GM18517 (cell line): ENCODE measurements around the gene TNPO3.
"Not testable (repeated sequence)": the region's sequence is repeated elsewhere in the genome, so short reads cannot be mapped to it uniquely, and the experiment has no call there.

Experiments
- ATAC-seq: cut with Tn5 transposase; IDR thresholded peaks from one replicate; pipeline ENCODE4 v1.9.1; 2021; ENCODE audit warnings: mild to moderate bottlenecking, moderate library complexity; ENCODE audit not compliant: unreplicated experiment

The TNPO3 gene

GRCh38 chr7:129072479-129073011, 17.6 kb upstream of the TNPO3 start:
- ATAC-seq: no peak

DNA sequence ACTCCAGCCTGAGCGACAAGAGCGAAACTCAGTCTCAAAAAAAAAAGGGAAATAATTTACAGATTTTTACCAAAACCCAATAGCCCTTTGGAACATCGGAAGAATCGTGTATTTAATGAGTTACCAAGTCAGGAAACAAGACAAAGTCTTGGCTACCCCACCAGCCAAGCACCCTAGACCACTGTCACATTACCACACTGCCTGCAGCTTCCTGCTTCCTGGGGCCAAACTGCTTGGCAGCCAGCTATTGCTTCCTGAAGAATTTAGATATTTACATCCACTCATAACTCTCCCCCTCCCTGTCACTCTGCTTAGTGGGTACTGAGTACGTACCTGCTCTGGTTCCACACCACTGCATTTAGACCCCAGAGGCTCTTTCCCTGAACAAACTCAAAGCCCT, 14.1 kb upstream of the TNPO3 start:
- ATAC-seq: no peak

- ATAC-seq: no peak
Measured at GRCh38 chr7:129067943-129068548, 13.1 kb upstream of the TNPO3 start.

- not testable (repeated sequence) for ATAC-seq
Measured at GRCh38 chr7:129067132-129067561, 12.2 kb upstream of the TNPO3 start.

DNA sequence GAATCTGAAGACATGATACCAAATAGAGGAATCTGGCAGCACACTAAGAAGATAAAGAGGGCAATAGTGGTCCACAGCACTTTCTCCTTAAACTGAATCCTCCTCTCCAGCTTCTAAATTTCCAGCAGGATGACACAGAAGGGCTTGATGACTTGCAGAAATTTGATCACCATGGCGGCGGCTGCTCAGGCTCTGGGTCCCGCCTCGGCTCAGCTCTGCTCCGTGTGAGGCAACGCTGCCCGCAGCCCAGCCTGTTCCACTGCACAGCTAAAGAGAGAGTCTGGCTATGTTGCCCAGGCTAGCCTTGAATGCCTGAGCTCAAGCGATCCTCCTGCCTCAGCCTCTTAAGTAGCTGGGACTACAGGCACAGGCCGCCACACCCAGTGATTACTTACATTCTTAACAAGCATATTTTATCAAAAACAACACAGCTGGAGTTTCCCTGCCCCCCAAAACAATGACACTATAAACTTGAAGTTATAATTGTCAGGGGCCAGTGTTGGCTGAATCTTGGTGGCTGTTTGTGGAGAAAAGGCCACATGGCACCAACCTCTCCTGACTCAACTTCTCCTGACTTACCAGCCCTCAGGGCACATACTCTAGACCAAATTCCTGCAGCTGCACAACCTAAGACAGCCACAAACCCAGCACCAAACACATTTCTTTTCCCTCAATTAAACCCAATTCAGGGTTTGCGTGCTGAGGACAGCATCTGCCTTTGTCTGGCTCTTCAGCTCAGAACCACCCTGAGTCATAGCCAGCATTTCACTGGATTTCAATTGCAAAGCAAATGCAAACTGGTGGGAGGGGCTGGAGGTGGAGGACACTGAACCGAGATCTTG, 11.6 kb upstream of the TNPO3 start:
- no peak for ATAC-seq

- ATAC-seq: no peak
Measured at GRCh38 chr7:129055861-129056464, 1.1 kb upstream of the TNPO3 start.

DNA sequence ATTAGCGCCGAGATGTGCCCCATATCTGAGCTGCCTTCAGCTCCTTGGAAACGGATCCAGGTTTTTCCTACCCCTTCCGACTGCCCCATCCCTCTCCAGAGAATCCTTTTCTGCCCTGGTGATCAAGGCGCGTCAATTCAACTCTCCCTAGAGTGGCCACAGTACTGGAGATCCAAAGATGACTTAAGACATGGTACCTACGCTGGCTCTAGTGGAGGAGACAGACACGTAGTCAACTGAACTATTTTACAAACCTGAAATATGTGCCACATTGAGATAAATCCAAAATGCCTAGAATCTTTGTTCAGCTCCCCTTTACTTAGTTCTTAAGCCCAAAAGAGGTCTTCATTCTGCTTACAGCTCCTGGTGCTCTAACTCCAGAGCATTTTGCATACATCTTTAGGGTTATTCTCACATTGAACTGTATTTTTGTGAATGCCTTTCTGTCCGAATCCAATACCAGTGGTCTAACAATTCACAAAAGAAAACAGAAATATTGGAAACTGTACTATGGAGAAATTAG, 444 bp upstream of the TNPO3 start:
- ATAC-seq: peak; percentile 24

DNA sequence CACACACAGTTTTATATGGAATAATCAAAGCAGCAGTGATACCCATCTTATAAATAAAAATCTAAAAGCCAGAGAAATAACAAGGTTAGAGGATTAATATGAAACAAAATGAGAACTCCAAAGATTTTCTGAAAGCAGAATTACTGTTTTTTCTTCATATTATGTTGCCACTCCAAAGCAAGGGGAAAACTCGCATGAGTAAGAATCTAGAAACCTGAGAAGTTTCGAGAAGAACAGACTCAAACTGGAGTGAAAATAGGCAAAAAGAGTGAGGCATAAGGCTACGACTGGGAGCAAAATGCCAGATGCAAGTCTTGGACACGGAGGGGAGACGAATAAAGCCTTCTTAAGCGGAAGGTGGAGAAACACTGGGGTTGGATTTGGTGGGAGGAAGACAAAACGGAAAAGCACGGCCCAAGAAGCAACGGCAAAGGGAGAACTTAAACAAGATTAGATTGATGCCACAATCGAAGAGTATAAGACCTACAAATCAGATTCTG, 923 bp downstream of the TNPO3 start:
- no peak for ATAC-seq

DNA sequence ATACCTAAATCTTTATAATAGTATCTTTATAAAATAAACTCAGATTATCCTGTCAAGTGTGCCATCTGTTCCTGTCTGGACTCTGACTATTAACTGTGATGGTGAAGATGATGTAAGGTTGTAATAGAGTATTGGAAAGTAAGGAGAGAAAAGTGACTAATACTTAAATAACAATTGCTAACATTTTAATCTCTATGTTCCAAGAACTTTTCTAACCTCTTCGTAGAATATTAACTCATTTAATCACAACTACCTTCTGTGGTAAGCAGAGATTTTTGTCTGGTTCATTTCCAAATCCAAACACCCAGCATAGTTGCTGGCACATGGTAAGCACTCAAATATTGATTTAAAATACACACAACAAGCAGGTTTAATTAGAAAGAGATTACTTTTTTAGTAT, 2.5 kb downstream of the TNPO3 start:
- ATAC-seq: no peak

DNA sequence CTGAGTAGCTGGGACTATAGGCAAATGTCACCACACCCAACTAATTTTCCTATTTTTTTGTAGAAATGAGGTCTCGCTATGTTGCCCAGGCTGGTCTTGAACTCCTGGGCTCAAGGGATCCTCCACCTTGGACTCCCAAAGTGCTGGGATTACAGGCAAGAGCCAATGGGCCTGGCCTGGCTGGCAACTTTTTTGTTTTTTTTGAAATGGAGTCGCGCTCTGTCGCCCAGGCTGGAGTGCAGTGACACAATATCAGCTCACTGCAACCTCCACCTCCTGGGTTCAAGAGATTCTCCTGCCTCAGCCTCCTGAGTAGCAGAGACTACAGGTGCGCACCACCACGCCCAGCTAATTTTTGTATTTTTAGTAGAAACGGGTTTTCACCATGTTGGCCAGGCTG, 3.5 kb downstream of the TNPO3 start:
- ATAC-seq: not testable (repeated sequence)

DNA sequence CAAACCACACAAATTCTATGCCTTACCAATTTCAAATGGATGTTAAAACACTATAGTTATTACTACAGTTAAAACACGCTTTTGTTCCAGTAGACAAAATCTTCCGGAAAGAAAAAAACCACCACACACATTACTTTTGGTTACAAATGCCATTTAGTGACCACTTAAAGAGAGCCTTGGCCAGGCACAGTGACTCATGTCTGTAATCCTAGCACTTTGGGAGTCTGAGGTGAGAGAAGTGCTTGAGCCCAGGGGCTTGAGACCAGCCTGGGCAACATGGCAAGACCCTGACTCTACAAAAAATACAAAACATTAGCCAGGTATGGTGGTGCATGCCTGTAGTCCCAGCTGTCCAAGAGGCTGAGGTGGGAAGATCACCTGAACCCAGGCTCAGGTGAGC, 7.2 kb downstream of the TNPO3 start:
- ATAC-seq: no peak

GRCh38 chr7:129045682-129046081, 9.2 kb downstream of the TNPO3 start:
- no peak for ATAC-seq

GRCh38 chr7:129043012-129043411, 11.9 kb downstream of the TNPO3 start:
- ATAC-seq: no peak

GRCh38 chr7:129041142-129042085, 13.5 kb downstream of the TNPO3 start:
- no peak for ATAC-seq

- ATAC-seq: not testable (repeated sequence)
Measured at GRCh38 chr7:129038468-129038867, 16.4 kb downstream of the TNPO3 start.

GRCh38 chr7:129037585-129037984, 17.3 kb downstream of the TNPO3 start:
- ATAC-seq: no peak

DNA sequence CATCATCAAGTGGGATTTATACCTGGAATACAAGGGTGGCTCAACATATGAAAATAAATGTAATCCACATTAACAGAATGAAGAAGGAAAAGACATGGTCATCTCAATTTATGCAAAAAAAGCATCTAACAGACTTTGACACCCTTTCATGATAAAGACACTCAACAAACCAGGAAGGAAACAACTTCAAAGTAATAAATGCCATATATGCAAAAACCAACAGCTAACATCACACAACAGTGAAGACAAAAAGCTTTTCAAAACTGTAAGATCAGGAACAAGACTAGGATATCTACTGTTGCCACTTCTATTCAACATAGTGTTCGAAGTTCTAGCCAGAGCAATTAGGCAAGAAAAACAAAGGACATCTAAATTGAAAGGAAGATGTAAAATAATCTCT, 22.9 kb downstream of the TNPO3 start:
- no peak for ATAC-seq

DNA sequence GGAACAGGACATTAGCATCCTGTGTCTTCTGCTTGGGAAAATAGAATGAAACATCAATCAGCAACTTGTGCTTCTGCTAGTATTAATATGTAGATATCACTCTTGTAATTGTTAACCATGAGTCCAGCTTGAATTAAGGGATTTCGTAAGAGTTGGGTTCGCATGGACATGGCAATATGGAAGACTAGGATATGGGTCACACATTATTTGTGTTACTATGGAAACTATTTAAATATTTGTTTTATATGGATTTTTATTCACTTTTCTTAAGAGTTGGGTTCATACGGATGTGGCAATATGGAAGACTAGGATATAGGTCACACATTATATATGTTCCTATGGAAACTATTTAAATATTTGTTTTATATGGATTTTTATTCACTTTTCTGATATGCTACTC, 24.5 kb downstream of the TNPO3 start:
- ATAC-seq: no peak

DNA sequence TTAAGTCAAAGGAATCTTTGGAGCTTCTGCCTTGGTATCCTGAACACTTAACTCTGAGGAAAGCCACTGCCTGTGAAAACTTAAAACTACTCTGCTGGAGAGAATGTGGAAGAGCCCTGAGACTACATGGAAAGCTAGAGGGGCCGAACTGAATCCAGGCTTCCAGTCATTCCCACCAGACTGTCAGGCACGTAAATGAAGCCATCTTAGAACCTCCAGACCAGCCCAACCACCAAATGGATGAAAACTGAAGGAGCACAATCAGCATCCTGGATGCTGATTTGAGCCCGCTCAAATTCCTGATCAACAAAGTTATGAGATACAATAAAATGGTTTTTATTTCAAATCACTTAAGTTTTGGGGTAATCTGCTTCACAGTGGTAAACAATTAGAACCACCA, 30.8 kb downstream of the TNPO3 start:
- ATAC-seq: no peak

DNA sequence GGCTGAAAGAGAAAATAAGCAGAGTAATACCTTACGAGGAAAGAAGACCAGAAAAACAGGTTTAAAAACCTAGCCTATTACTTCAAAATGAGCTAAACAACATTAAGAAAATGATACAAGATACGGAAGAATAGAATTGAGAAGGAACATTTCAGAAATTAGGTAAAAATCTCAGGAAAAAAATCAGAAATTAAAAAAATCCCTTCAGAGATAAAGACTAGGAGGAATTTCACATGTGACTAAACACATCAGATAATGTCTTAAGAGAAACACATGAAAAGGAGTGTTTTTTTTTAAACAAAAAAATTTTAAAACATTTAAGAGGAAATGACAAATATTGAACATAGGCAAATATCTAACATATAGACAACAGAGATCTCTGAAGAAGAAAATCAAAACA, 33.3 kb downstream of the TNPO3 start:
- no peak for ATAC-seq
